HG03565 (cell line): Measurements from ENCODE around the gene OR6S1.
"Not testable (repeated sequence)": the region's sequence is repeated elsewhere in the genome, so short reads cannot be mapped to it uniquely, and the experiment has no call there.

Source experiments
- ATAC-seq: cut with Tn5 transposase; IDR thresholded peaks from one replicate; pipeline ENCODE4 v1.9.1; 2021; ENCODE audit warnings: mild to moderate bottlenecking, moderate library complexity; ENCODE audit not compliant: unreplicated experiment

Gene OR6S1

GRCh38 chr14:20613094-20614037 is 28.1 kb downstream of the OR6S1 start:
- ATAC-seq, result peak; percentile 49

GRCh38 chr14:20612403-20612802 is 29.1 kb downstream of the OR6S1 start:
- ATAC-seq, result no peak

DNA sequence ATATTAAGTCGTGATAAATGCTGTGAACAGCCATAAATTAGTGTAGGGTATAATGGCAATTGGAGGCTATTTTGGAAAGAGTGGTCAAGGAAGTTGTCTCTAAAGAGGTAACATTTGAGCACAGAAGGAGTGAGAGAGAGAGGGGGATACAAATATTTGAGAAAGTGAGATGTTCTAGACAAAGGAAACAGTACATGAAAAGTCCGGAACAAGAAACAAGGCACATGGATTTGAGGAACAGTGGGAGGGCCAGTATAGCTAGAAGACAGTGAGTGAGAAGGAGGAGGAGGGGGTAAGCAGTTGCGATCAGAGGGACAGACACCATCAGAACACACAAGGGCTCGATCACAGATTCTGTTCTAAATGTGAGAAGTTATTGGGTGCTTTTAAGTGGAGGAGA is 30.2 kb downstream of the OR6S1 start:
- no peak for ATAC-seq

DNA sequence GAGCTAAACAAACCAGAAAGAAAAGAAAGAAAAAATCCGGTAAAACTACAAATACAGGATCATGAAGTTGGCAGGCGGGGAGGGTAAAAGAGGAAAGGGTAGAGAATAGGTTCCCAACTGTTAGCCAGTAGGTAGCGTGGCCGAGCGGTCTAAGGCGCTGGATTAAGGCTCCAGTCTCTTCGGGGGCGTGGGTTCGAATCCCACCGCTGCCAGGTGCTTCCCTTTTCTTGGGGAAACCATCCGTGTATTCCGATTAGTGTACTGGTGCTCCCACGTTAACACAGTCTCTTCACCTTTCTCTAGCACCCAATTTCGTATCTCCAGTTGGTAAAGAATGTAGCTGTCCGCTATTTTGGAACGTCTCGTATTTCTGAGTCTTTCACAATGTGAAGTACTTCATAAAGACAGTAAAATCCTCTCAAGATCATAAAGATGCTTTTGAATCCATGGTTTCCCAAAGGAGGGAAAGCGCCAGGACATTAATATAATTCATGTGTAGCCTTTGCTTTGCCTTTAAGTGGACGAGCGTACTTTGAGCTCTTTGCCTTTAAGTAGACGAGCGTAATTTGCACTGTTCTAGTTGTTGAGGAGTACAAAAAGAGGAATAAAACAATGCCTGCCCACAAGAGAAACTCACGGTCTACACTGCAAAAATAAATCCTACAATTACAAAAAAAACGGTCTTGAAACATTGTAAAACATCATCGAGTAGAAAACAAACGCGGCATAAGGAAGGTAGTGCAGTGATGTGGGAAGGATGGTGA is 31.3 kb downstream of the OR6S1 start:
- no peak for ATAC-seq

GRCh38 chr14:20609215-20610001 is 32.1 kb downstream of the OR6S1 start:
- ATAC-seq, result peak; percentile 20

GRCh38 chr14:20608383-20609110 is 32.9 kb downstream of the OR6S1 start:
- ATAC-seq, result no peak

DNA sequence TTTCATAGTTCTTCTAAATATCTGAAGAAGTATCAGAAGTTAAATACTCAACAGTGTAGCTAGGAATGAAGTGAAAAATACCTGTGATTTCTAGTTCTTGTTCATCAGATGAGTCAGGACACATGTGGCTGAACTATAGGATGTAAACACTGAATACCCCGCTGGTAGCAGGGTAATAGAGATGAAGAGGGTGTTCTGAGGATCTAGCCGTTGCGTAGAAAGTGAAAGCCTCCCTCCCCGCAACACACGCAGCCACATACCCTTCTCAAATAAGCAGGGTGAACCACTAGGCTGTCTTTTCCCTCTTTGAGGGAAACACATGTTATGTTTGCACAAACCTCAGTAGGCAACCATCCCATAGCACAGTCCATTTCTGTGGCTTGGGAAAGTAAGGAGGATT is 33.9 kb downstream of the OR6S1 start:
- ATAC-seq, result no peak

DNA sequence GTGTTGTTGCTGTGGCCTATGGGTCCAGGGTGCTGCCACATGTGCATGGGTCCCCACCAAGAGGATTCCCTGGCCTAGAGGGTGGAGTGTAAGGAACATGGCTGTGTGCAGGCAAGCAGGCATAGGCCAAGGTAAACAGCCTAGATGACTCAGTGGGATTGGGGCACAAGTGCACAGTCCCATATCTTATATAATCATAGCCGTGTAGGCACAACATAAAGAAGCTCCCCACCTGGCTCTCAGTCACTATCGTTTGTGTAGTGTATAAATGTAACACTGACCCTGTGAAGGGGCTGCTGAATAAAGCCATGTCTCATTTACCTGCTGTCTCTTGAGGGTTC is 34.6 kb downstream of the OR6S1 start:
- ATAC-seq, result no peak

DNA sequence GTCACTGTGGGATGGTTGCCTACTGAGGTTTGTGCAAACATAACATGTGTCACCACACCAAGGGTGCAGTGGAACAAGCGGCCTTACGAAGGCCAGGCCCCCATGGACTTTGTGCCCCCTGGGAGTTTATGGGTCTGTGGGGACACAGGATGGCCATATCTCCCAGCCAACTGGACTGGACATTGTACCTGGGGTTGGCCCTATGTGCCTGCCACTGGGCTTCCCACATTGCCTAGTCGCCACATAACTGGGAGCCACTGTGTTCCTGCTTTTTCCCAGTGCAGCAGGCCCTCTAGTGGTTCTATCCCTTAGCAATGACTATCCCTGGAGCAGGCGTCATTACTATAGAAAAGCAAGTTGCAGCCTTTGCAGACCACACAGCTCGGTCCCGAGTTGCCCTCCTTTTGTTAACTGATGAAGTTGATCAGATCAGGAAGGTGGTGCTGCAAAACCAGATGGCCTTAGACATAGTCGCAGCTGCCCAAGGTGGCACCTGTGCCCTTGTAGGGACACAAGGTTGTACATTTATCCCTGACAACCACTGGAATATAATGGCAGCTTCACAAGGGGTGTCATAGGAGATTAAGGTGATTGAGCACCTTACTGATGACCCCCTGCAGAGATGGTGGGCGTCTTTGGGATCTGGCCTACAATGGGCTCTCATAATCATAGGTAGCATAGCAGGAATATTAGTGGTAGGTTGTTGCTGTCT is 35.1 kb downstream of the OR6S1 start:
- ATAC-seq, result no peak

DNA sequence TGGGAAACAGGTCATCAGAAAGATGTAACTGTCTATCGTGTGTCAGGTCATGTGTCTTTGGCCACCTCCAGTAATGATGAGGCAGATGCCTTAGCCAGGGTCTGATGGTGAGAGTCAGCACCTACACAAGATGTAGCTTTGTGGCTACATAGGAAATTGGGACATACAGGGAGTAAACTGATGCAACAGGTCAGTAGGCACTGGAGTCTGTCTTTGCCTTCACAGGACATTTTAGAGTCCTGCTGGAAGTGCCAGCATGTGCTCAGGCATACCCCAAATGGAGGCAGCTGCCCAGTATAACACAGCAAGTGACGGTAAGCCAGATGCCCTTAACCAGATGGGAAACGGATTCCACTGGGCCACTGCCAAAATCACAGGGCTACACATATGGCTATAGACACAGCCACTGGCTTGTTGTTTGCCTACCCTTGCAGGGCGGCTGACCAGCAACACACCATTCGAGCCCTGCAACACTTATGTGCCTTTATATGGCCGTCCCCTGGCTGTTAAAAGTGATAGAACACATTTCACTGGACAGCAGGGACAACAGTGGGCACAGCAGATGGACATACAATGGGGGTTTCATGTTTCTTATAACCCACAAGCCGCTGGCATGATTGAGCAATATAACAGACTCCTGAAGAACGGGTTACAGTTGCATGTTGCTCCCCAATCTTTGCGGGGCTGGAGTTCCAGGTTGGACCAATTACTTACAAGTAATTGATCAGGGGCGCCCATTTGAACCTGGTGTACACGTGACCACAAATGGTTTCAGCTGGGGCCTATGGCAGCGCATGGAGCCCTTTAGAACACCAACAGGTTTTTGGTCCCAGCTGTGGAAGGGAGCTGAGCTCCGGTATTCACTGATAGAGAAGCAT is 37.4 kb downstream of the OR6S1 start:
- no peak for ATAC-seq

DNA sequence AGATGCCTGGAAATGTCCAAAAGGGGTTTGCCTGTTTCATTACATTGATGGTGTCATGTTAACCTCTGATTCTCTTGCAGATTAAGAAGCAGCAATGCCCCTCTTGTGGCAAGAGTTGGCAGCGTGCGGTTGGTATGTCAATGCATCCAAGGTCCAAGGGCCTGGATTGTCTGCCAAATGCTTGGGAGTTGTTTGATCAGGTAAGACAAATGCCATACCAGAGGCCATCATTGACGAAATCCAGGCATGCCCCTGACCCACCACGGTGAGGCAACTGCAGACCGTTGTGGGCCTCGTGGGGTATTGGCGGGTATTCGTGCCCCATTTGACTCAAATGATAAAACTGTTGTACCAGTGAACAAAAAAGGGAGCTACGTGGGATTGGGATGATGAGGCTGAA is 38.9 kb downstream of the OR6S1 start:
- ATAC-seq, result no peak

GRCh38 chr14:20601522-20601921 is 40.0 kb downstream of the OR6S1 start:
- no peak for ATAC-seq

- ATAC-seq, result no peak
Observed at GRCh38 chr14:20597108-20597507, 44.4 kb downstream of the OR6S1 start.

- not testable (repeated sequence) for ATAC-seq
Observed at GRCh38 chr14:20595726-20596125, 45.8 kb downstream of the OR6S1 start.

DNA sequence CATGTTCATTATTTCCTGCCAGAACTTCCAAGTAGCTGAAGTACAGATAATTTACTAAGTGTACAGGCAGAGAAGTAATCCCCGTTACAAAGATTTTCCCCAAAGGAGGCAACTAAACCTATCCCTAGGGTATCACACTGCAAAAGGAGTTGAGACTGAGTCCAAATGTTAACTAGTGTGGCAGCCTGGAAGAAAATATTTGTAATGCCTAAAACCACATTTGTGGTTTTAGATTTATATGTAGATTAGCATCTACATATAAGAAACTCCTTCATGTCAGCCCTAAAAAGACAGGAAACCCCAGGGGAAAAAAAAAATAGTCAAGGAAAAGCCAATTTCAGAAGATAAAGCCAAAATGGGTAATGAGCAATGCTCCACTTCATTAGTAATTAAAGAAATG is 48.9 kb downstream of the OR6S1 start:
- no peak for ATAC-seq

- no peak for ATAC-seq
Observed at GRCh38 chr14:20591235-20591634, 50.3 kb downstream of the OR6S1 start, which contains the start of gene RNASE12. Gene RNASE12 (minus strand): TSS chr14:20591376. CDS start chr14:20590723, 653 bp downstream.
